Dermis microvascular lymphatic vessel endothelial cell (primary cell): Measurements from ENCODE around the gene LIN28A. TPM values are rescaled to one million over a fixed set of nuclear protein-coding genes. Genes with fewer than 3 reads are reported as not detected.

Experiments used
- DNase-seq, 2 donors: peaks; one replicate each; pipeline versions ENCODE4 v3.0.0 to v3.0.0-alpha.2; 2010; ENCODE audit warnings: low read depth in 2 of 2
- total RNA-seq: library from RNA; depleted of rRNA; stranded (reverse); fragments of >200 nt; gene quantifications from 2 replicates; pipeline ENCODE4 v1.2.1, GENCODE V29; 2014

LIN28A gene
- total RNA-seq, 1 donor from 2014 or later = not detected

GRCh38 chr1:26387447-26387846, 23.2 kb upstream of the LIN28A start:
- DNase-seq = no peak

GRCh38 chr1:26388791-26389445, 21.7 kb upstream of the LIN28A start:
- DNase-seq = no peak

- no peak for DNase-seq
Observed at GRCh38 chr1:26389604-26390247, 20.9 kb upstream of the LIN28A start.

- peak; percentile 29 to 60 for DNase-seq
Observed at GRCh38 chr1:26391450-26391849, 19.2 kb upstream of the LIN28A start.

DNA sequence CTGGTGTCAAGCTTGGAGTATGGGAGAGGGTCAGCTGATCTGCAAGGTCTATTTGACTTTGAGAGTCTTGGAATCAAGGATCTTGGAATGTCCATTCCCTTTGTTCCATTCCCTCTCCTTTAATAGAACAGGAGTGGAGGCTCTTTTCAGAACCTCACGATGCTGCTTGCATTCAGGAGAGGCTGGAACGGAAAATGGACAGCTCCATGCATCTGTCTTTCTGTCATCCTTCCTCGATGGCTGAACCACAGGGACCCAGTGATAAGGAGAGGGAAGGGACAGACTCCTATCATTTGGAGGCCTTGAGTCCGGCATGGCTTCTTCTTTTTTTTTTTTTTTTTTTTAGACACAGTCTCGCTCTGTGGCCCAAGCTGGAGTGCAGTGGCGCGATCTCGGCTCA, 14.9 kb upstream of the LIN28A start:
- DNase-seq = no peak

DNA sequence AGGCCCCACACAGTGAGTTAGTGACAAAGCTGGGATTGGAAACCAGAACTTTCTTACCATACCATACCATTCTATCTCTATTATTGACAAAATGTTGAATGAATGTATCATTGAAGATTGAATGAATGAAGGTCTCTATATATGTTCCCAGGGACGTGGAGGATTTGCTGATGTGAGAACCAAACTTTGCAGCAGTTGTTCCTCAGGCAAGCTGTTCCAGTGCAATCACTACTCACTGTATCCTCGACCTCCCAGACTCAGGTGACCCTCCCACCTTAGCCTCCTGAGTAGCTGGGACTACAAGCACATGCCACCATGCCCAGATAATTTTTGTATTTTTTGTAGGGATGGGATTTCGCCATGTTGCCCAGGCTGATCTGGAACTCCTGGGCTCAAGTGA, 11.6 kb upstream of the LIN28A start:
- no peak for DNase-seq

GRCh38 chr1:26401891-26402290, 8.7 kb upstream of the LIN28A start:
- no peak for DNase-seq

DNA sequence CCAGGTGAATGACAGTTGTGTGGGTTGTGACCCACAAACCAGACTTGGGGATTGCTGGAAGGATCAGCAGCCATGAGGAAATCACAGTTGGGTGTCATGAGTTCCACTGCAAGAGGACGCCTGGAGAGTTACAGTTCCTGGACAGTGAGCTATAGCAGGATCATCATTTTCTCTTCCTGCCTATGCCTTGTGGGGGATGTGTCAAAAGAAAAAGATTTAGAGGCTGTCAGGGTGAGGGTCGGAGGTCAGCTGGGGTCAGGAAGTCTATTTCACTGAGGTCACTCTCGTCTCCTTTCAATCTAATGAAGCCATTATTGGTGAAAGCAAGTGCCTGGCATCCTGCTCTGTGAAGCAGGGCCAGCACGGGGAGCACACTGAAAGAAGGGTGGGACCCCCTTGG, 7.0 kb upstream of the LIN28A start:
- DNase-seq = no peak

- no peak for DNase-seq
Observed at GRCh38 chr1:26404641-26405040, 6.0 kb upstream of the LIN28A start.

GRCh38 chr1:26405281-26405915, 5.2 kb upstream of the LIN28A start:
- no peak for DNase-seq

DNA sequence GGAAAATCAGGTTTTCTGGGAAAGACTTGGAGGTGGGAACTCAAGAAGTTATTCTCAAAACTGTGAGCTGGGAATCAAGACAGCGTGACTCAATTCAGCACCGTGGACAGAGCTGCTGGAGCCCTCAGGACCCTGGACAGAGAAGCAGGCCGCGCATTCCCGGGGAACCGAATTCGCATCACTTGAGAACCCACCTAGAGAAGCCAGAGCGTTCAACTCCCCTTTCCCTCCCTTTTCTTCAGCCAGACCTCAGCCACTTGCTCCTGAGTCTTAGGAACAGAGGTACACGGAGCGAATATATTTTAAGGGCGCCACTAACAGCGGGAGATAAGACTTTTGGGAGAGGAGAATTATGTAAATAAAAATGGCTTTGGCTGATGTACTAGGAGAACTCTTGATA, 2.0 kb upstream of the LIN28A start:
- peak; percentile 40 to 72 for DNase-seq

- DNase-seq = no peak
Observed at GRCh38 chr1:26409191-26409807, 1.3 kb upstream of the LIN28A start.

DNA sequence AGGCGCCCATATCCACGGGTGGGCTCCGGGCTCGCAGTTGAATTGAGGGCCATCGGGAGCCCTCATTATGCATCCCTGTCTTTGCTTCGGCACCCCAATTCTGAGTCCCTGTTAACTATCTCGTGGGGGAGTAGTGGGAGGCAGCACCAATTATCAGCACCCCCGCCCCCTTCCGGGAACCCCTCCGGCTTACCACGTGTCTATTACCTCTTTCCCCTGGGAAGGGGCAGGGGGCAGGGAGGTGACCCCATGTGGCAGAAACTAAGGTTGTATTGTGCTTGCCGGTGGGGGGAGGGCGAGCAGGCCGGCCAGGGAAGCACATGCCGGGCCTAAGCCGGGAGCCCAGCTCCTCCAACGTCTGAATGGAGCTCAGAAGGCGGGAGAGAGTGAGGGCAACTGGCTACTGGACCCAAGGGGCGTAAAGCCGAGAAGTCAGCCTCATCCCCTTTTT, 1.0 kb downstream of the LIN28A start:
- no peak for DNase-seq

- DNase-seq = no peak
Observed at GRCh38 chr1:26412180-26412840, 1.7 kb downstream of the LIN28A start.

DNA sequence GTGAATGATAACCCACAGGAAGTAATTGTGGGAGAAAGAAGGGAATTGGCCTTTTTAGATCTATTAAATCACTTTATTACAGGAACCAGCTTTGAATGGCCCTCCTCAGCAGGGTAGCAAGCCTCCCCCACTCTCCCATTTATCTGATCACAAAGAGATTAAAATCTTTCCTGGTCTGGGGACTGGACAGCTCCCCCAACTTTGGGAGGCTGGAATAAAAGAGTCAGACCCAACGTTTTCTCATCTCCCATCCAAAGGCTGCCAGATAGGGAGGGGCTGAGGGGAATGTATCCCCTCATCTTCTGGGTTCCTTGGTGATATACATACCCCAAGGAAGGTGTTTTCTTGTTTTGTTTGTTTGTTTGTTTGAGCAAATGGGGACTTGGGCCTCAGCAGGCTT, 2.4 kb downstream of the LIN28A start:
- no peak for DNase-seq

DNA sequence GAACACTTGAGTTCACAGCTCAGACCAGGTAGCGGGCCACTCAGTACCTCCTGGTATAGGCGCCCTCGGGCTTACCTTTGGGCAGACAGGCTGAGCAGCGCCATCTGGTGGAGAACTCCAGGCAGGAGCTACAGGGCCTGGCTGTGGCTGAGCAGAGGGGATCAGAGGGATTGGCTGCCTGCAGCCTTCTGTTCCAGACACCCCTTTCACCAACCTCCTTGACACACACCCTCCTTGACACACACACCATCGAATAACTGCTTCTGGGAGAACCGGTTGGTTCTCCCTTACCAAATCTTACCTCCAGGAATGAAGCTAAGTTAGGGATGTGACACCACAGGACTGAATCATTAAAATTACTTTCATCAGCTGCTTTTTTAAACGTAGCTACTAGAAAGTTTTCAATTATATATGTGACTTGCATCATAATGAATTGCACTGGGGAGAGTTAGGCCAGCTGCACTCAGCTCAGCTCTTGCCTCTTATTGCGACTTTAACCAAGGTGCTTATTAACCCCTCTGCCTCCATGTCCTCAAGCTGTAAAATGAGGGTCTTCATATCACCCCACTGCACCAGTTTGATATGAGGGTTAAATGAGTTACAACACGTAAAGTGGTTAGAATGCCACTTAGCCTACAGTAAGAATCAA, 6.6 kb downstream of the LIN28A start:
- peak; percentile 56 to 75 for DNase-seq

DNA sequence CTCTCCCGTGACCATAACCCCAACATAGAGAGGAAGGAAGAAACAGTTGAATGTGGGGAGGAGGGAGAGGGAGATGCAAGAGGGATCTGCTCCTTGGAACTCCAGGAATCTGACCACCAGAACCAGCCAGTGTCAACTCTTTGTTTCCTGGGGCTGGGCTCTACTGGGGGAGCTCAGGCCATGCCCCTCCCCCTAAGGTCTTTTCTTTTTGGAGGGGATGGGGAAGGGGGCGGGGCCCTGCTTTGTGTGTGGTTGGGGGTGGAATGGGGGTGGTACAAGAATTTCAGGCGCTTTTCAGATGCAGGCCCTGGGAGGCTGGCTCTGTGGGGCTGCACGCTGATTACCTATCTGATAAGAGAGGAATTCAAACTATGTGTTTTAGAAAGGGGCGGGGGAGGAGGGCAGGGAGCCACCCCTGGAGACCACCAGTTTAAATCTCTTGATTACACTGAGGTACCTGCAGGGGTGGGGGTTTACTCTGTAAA, 8.3 kb downstream of the LIN28A start:
- DNase-seq = no peak

DNA sequence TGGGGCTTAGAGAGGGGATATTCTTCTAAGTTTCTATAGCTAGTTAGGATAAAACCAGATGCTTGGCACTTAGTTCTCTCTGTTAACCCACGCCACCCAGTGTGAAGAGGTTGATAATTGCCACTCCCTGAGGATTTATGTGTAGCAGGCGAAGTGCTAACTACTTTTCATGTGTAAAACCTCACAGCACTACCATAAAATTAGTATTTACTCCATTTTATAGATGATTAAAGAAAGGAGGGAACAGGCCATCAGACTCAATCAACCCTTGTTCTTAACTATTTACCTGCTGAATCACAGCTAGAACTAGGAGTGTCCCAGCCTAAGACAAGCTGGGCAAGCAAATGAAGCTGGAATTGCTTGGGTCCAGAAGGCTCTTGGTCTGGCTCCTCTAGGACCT, 8.9 kb downstream of the LIN28A start:
- no peak for DNase-seq

GRCh38 chr1:26429721-26430120, 19.1 kb downstream of the LIN28A start:
- no peak for DNase-seq

GRCh38 chr1:26431979-26432695, 21.5 kb downstream of the LIN28A start, which contains the start of gene DHDDS:
Gene DHDDS, plus strand, starts transcription at chr1:26432321. Its CDS starts 625 bp downstream, at chr1:26432946.
- peak; percentile 91 to 98 for DNase-seq
